MM.1S (cell line): Measurements from ENCODE around the gene PIP4K2B.

Source experiments
- DNase-seq: peaks from one replicate; pipeline ENCODE4 v3.0.0-alpha.2; 2015
- H2AFZ ChIP-seq: fragments of 300-600 bp; sonication (generic); 2 replicates; pipeline ENCODE4 v1.6.0; 2016; ENCODE audit warnings: antibody characterized with exemption, low read length
- H3F3A ChIP-seq: fragments of 300-600 bp; sonication (generic); 2 replicates; pipeline ENCODE4 v1.6.1; 2016; ENCODE audit warnings: mild to moderate bottlenecking, antibody characterized with exemption, low read length, moderate library complexity, mixed read lengths; ENCODE audit not compliant: insufficient read depth
- H3K27ac ChIP-seq: fragments of 300-600 bp; sonication (generic); 2 replicates; pipeline ENCODE4 v1.5.1; 2016; ENCODE audit warnings: mild to moderate bottlenecking, low read length
- H3K27me3 ChIP-seq: fragments of 300-600 bp; sonication (generic); replicated peaks from 2 replicates; pipeline ENCODE4 v1.6.0; 2016; ENCODE audit warnings: low read length; ENCODE audit not compliant: insufficient read depth
- H3K36me3 ChIP-seq: fragments of 300-600 bp; sonication (generic); replicated peaks from 2 replicates; pipeline ENCODE4 v1.6.1; 2016; ENCODE audit warnings: mild to moderate bottlenecking, low read length, mixed read lengths; ENCODE audit not compliant: insufficient read depth
- H3K4me1 ChIP-seq: fragments of 300-600 bp; sonication (generic); 2 replicates; pipeline ENCODE4 v1.6.1; 2016; ENCODE audit warnings: low read length, mixed read lengths
- H3K4me2 ChIP-seq: fragments of 300-600 bp; sonication (generic); 2 replicates; pipeline ENCODE4 v1.6.0; 2016; ENCODE audit warnings: low read depth, low read length
- H3K4me3 ChIP-seq: fragments of 300-600 bp; sonication (generic); 2 replicates; pipeline ENCODE4 v1.5.1; 2016; ENCODE audit warnings: low read length, mixed read lengths
- H3K79me2 ChIP-seq: fragments of 300-600 bp; sonication (generic); 2 replicates; pipeline ENCODE4 v1.6.1; 2016; ENCODE audit warnings: mixed run types, low read length, mixed read lengths
- H3K9ac ChIP-seq: fragments of 300-600 bp; sonication (generic); 2 replicates; pipeline ENCODE4 v1.6.1; 2016; ENCODE audit warnings: low read length, mixed read lengths
- H3K9me2 ChIP-seq: fragments of 300-600 bp; sonication (generic); replicated peaks from 2 replicates; pipeline ENCODE4 v1.6.1; 2016; ENCODE audit warnings: mild to moderate bottlenecking, low read length, mixed read lengths; ENCODE audit not compliant: insufficient read depth
- H3K9me3 ChIP-seq: fragments of 300-600 bp; sonication (generic); replicated peaks from 2 replicates; pipeline ENCODE4 v1.6.1; 2016; ENCODE audit warnings: mild to moderate bottlenecking, low read length, mixed read lengths; ENCODE audit not compliant: insufficient read depth
- H4K20me1 ChIP-seq: fragments of 300-600 bp; sonication (generic); 2 replicates; pipeline ENCODE4 v1.6.1; 2016; ENCODE audit warnings: mild to moderate bottlenecking, low read length, moderate library complexity, mixed read lengths; ENCODE audit not compliant: insufficient read depth
- EZH2 ChIP-seq: fragments of 300-600 bp; sonication (generic); optimal IDR thresholded peaks from 2 replicates; pipeline ENCODE3; 2017; ENCODE audit warnings: low read depth, mild to moderate bottlenecking, antibody characterized with exemption, low read length, mixed read lengths
- EZH2phosphoT487 ChIP-seq: fragments of 300-600 bp; sonication (generic); IDR thresholded peaks from 2 replicates; pipeline ENCODE4 v1.6.1; 2018; ENCODE audit warnings: antibody characterized with exemption, low read length
- TF ChIP-seq, protein P1 (sequence below): fragments of 300-600 bp; sonication (generic); IDR thresholded peaks from 2 replicates; pipeline ENCODE4 v1.5.1; 2016; ENCODE audit warnings: antibody characterized with exemption, low read length, mixed read lengths

Gene PIP4K2B

GRCh38 chr17:38747463-38748148 is 51.8 kb downstream of the PIP4K2B start:
- H3K9ac ChIP-seq = peak overlapping the region; percentile 26; the same call in 1 of the 2 replicates
- peak overlapping the region; percentile 82 for H3K4me3 ChIP-seq
- no peak overlapping the region for H3K27ac ChIP-seq
- no peaks in the 10 kb centered on the region for H3K9me2 ChIP-seq
- peaks cover under 1% of the 10 kb centered on the region for H3K79me2 ChIP-seq
- H3K4me2 ChIP-seq = peak overlapping the region; percentile 100
- H3F3A ChIP-seq = peaks cover 25% of the 10 kb centered on the region
- H4K20me1 ChIP-seq = no peaks in the 10 kb centered on the region
- peak overlapping the region; percentile 92 for H2AFZ ChIP-seq
- H3K36me3 ChIP-seq = no peaks in the 10 kb centered on the region
- TF ChIP-seq EZH2phosphoT487 = no peak
- TF ChIP-seq, protein P1, sequence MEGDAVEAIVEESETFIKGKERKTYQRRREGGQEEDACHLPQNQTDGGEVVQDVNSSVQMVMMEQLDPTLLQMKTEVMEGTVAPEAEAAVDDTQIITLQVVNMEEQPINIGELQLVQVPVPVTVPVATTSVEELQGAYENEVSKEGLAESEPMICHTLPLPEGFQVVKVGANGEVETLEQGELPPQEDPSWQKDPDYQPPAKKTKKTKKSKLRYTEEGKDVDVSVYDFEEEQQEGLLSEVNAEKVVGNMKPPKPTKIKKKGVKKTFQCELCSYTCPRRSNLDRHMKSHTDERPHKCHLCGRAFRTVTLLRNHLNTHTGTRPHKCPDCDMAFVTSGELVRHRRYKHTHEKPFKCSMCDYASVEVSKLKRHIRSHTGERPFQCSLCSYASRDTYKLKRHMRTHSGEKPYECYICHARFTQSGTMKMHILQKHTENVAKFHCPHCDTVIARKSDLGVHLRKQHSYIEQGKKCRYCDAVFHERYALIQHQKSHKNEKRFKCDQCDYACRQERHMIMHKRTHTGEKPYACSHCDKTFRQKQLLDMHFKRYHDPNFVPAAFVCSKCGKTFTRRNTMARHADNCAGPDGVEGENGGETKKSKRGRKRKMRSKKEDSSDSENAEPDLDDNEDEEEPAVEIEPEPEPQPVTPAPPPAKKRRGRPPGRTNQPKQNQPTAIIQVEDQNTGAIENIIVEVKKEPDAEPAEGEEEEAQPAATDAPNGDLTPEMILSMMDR = no peak
- no peak for TF ChIP-seq EZH2
- H3K27me3 ChIP-seq = peaks cover 22% of the 10 kb centered on the region
- DNase-seq = no peak
- no peaks in the 10 kb centered on the region for H3K9me3 ChIP-seq
- peaks cover 17% of the 10 kb centered on the region; the same call in 1 of the 2 replicates for H3K4me1 ChIP-seq

DNA sequence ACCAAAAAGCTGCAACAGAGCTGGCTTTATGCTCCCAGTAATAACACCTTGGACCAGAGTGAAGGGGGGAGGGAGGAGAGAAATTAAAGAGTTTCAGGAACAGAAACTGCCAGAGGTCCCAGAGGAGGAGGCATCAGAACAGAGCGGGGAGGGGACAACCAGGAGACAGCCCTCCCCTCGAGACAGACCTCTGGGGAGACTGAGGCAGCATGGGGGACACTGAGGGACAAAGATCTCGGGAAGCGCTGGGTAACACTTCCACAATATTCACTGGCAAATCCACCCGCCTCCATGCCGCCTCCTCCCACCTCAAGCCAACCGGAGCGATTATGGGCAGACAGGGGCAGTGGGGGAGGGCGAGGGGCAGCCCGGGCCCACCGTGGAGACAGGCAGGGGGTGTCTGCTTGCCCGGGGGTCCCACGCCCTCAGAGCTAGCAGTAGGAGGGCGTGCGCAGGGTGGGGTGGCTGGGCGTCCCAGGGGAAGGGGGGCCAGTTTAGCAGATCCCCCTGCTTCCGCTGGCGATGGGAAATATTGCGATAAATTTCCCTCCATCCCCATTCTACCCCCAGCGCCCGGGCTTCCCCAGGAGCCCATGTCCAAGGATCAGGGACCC is 52.4 kb downstream of the PIP4K2B start:
- Histone ChIP-seq H2AFZ (no peak overlapping the region), H4K20me1 (no peaks in the 10 kb centered on the region), H3K4me2 (peak overlapping the region; percentile 100; the same call in 1 of the 2 replicates), H3K27me3 (peaks cover 22% of the 10 kb centered on the region), H3K4me3 (peak overlapping the region; percentile 82), H3K27ac (no peak overlapping the region), H3K9me3 (no peaks in the 10 kb centered on the region), H3K9me2 (no peaks in the 10 kb centered on the region), H3K9ac (no peak overlapping the region), H3K79me2 (no peaks in the 10 kb centered on the region), H3K36me3 (no peaks in the 10 kb centered on the region), H3F3A (peaks cover 22% of the 10 kb centered on the region), H3K4me1 (peaks cover 17% of the 10 kb centered on the region; the same call in 1 of the 2 replicates)
- TF ChIP-seq EZH2 (no peak), EZH2phosphoT487 (no peak)
- TF ChIP-seq, protein P1 = no peak
- no peak for DNase-seq

GRCh38 chr17:38746004-38746848 is 53.1 kb downstream of the PIP4K2B start:
- H3K27me3 ChIP-seq = peaks cover 22% of the 10 kb centered on the region
- H3K9me3 ChIP-seq = no peaks in the 10 kb centered on the region
- H4K20me1 ChIP-seq = no peaks in the 10 kb centered on the region
- TF ChIP-seq EZH2phosphoT487 = no peak
- TF ChIP-seq EZH2 = no peak
- TF ChIP-seq, protein P1 = no peak
- peaks cover 17% of the 10 kb centered on the region; the same call in 1 of the 2 replicates for H3K4me1 ChIP-seq
- H3K79me2 ChIP-seq = no peaks in the 10 kb centered on the region
- peaks cover 17% of the 10 kb centered on the region for H3F3A ChIP-seq
- no peak overlapping the region for H3K4me3 ChIP-seq
- no peak overlapping the region for H3K9ac ChIP-seq
- H3K27ac ChIP-seq = no peak overlapping the region
- H3K4me2 ChIP-seq = peak overlapping the region; percentile 100; the same call in 1 of the 2 replicates
- no peaks in the 10 kb centered on the region for H3K9me2 ChIP-seq
- no peaks in the 10 kb centered on the region for H3K36me3 ChIP-seq
- no peak for DNase-seq
- no peak overlapping the region for H2AFZ ChIP-seq
